ENCODE measurements around the gene STARD9. TPM values are rescaled to one million over a fixed set of nuclear protein-coding genes. Genes with fewer than 3 reads are reported as not detected.

The STARD9 gene
- total RNA-seq, 4 donors from 2014 or later: 22.8 to 67.2 (median 25.2) TPM

DNA sequence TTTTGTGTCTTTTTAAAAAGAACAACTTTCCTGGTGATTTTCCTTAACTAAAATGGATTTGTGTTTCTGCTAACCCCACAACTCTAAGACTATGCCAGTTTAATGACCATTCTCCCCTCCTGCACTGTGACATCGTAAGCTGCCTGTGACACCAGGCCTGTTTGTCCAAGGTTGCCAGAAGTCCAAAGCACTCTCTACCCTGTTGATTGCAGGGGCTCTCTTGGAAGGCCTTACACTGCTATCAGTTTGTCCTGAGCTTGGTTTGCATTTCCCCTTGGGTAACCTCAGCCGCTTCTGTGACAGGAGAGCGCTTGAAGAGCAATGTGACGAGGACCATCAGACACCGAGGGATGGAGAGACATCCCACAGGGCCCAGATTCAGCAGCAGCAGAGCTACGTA, 105.7 kb downstream of the STARD9 start:
- Histone ChIP-seq H3K4me1 (no peaks in the 10 kb centered on the region), H3K27ac (no peak overlapping the region), H3K27me3 (no peaks in the 10 kb centered on the region), H3K9me3 (no peaks in the 10 kb centered on the region), H3K36me3 (no peaks in the 10 kb centered on the region), H3K4me3 (no peak overlapping the region)
- TF ChIP-seq, protein P1, sequence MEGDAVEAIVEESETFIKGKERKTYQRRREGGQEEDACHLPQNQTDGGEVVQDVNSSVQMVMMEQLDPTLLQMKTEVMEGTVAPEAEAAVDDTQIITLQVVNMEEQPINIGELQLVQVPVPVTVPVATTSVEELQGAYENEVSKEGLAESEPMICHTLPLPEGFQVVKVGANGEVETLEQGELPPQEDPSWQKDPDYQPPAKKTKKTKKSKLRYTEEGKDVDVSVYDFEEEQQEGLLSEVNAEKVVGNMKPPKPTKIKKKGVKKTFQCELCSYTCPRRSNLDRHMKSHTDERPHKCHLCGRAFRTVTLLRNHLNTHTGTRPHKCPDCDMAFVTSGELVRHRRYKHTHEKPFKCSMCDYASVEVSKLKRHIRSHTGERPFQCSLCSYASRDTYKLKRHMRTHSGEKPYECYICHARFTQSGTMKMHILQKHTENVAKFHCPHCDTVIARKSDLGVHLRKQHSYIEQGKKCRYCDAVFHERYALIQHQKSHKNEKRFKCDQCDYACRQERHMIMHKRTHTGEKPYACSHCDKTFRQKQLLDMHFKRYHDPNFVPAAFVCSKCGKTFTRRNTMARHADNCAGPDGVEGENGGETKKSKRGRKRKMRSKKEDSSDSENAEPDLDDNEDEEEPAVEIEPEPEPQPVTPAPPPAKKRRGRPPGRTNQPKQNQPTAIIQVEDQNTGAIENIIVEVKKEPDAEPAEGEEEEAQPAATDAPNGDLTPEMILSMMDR (IDR thresholded peaks at IDR 0.05): no peak
- TF ChIP-seq POLR2A (IDR thresholded peaks at IDR 0.05): no peak
- DNase-seq: no peak
- intact Hi-C loops (cut with DNase I; ENCODE audit: low total_unique reads): no loop called here

DNA sequence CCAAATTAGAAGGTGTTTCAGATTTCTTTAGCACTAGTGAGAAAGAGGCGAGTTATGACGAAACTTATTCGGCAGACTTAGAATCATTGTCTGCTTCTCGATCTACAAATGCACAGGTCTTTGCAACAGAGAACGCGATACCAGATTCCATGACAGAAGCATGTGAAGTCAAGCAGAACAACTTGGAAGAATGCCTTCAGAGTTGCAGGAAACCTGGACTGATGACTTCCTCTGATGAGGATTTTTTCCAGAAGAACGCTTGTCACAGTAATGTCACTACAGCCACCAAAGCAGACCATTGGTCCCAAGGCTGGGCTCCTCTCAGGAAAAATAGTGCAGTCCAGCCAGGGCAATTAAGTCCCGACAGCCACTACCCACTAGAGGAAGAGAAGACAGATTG, 110.9 kb downstream of the STARD9 start:
- no peaks in the 10 kb centered on the region for H3K27me3 ChIP-seq
- no peaks in the 10 kb centered on the region for H3K4me1 ChIP-seq
- no peak for DNase-seq
- intact Hi-C loops (cut with DNase I; ENCODE audit: low total_unique reads): no loop called here
- no peaks in the 10 kb centered on the region for H3K9me3 ChIP-seq
- TF ChIP-seq, protein P1 (IDR thresholded peaks at IDR 0.05): no peak
- H3K4me3 ChIP-seq: no peak overlapping the region
- no peaks in the 10 kb centered on the region for H3K36me3 ChIP-seq
- no peak overlapping the region for H3K27ac ChIP-seq

DNA sequence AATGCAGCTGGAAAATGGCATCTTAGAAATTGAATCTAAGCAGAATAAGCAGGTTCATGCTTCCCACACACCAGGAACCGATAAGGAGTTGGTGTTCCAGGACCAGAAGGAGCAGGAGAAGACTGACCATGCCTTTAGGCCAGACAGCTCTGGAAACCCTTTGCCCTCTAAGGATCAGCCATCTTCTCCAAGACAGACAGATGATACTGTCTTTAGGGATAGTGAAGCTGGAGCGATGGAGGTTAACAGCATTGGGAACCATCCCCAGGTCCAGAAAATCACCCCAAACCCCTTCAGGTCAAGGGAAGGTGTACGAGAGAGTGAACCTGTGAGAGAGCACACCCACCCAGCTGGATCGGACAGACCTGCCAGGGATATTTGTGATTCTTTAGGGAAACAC, 112.3 kb downstream of the STARD9 start:
- no peak for DNase-seq
- Histone ChIP-seq H3K4me1 (no peaks in the 10 kb centered on the region), H3K4me3 (no peak overlapping the region), H3K36me3 (no peaks in the 10 kb centered on the region), H3K27me3 (no peaks in the 10 kb centered on the region), H3K27ac (no peak overlapping the region), H3K9me3 (no peaks in the 10 kb centered on the region)
- no peak for TF ChIP-seq POLR2A (IDR thresholded peaks at IDR 0.05)
- TF ChIP-seq, protein P1 (IDR thresholded peaks at IDR 0.05): no peak
- intact Hi-C loops (cut with DNase I; ENCODE audit: low total_unique reads): no loop called here

DNA sequence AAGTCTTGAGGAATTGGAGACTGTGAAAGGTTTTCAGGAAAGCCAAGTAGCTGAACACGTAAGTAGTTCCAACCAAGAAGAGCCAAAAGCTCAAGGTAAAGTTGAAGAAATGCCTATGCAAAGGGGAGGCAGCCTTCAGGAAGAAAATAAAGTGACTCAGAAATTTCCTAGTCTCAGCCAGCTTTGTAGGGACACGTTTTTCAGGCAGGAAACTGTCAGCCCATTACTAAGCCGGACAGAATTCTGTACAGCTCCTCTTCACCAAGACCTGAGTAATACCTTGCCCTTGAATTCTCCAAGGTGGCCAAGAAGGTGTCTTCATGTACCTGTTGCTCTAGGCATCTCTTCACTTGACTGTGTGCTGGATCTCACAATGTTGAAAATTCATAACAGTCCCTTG, 112.9 kb downstream of the STARD9 start:
- TF ChIP-seq, protein P1 (IDR thresholded peaks at IDR 0.05): no peak
- H3K36me3 ChIP-seq: no peaks in the 10 kb centered on the region

DNA sequence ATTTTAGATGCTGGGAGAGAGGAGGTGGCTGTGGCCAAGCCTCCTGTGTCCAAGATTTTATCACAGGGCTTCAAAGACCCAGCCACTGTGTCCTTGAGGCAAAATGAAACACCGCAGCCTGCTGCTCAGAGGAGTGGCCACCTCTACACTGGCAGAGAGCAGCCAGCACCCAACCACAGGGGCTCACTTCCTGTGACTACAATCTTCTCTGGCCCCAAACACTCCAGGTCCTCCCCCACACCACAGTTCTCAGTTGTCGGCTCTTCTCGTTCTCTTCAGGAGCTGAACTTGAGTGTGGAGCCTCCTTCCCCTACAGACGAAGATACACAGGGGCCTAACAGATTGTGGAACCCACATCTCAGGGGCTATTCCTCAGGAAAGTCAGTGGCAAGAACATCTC, 115.9 kb downstream of the STARD9 start:
- TF ChIP-seq POLR2A (IDR thresholded peaks at IDR 0.05): no peak
- H3K36me3 ChIP-seq: no peaks in the 10 kb centered on the region
- no peaks in the 10 kb centered on the region for H3K27me3 ChIP-seq
- no peak overlapping the region for H3K27ac ChIP-seq
- H3K4me3 ChIP-seq: no peak overlapping the region
- no peaks in the 10 kb centered on the region for H3K9me3 ChIP-seq
- intact Hi-C loops (cut with DNase I; ENCODE audit: low total_unique reads): no loop called here
- no peaks in the 10 kb centered on the region for H3K4me1 ChIP-seq
- no peak for DNase-seq

More for the DNA sequence above, 112.9 kb downstream of the STARD9 start:
- intact Hi-C loops (cut with DNase I; ENCODE audit: low total_unique reads): no loop called here
- no peak overlapping the region for H3K4me3 ChIP-seq
- no peak overlapping the region for H3K27ac ChIP-seq
- no peak for DNase-seq
- H3K27me3 ChIP-seq: no peaks in the 10 kb centered on the region
- H3K4me1 ChIP-seq: no peaks in the 10 kb centered on the region
- no peaks in the 10 kb centered on the region for H3K9me3 ChIP-seq

DNA sequence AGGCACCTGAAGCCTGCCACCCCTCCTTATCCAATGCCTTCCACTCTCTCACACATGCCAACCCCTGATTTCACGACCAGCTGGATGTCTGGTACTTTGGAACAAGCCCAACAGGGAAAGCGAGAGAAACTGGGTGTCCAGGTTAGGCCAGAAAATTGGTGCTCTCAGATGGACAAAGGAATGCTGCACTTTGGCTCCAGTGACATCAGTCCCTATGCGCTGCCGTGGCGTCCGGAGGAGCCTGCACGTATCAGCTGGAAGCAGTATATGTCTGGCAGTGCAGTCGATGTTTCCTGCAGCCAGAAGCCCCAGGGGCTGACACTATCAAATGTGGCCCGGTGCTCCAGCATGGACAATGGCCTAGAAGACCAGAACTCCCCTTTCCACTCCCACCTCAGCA, 116.4 kb downstream of the STARD9 start:
- no peaks in the 10 kb centered on the region for H3K4me1 ChIP-seq
- H3K4me3 ChIP-seq: no peak overlapping the region
- no peaks in the 10 kb centered on the region for H3K36me3 ChIP-seq
- no peak overlapping the region for H3K27ac ChIP-seq
- DNase-seq: no peak
- no peaks in the 10 kb centered on the region for H3K9me3 ChIP-seq
- no peak for TF ChIP-seq POLR2A (IDR thresholded peaks at IDR 0.05)
- TF ChIP-seq, protein P1 (IDR thresholded peaks at IDR 0.05): no peak
- intact Hi-C loops (cut with DNase I; ENCODE audit: low total_unique reads): no loop called here
- no peaks in the 10 kb centered on the region for H3K27me3 ChIP-seq

All from uterus (tissue), 4 donors.